ENCODE measurements around the gene RTN4RL2.

DNA sequence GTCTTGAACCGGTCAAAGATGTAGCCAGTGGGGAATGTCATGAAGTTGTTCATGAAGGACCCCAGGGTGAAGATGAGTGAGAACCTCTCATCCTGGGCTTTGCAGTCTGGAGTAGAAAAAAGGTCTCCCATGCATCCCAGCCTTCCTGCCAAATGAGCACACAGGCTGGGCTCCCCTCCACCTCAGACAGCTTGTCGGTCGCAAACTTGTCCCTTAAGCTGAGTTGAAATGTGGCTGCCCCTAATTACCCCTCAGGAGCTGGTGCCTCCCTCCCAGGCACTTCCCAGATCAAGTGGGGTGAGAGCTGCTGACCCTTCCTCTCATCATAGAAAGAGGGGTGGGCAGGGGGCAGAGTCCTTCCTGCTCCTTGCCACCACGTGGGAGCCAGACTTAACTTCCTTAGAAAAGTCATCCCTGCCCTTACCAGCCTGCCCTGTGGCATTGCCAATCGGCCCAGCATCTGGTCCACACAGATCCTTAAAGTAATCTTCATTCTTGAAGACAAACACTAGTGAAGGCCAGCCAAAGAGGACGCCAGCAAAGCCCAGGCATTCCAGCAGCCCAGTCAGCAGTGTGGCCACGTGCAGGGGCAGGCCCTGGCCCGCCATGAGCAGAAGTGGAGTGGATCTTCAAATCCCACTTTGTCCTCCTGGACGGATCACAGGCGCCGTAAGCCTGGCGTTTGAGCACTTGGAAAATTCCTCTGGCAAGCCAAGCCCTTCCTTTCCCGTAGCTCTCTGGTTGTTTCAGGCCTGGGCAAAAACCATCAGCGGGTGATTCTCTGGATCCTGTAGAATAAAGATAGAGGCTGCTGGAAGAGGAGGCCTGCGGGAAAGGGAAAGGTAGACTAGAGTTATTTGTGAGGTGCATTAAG lies 34.5 kb upstream of the RTN4RL2 start:
- TF ChIP-seq CTCF (IDR thresholded peaks at IDR 0.05) (no peak), ZFX (IDR thresholded peaks at IDR 0.05; ENCODE audit: borderline replicate concordance) (no peak)

Measured in 22Rv1 (cell line).